ENCODE data around the gene WIPF2. TPM values are rescaled to one million over a fixed set of nuclear protein-coding genes. Genes with fewer than 3 reads are reported as not detected.

The WIPF2 gene
- total and polyA plus RNA-seq, 2 of the 8 experiments (the other 6 are each of a cell fraction or from before 2014, with no cell fraction given) = 6.9 to 25.3 TPM

- TF ChIP-seq, protein P1, sequence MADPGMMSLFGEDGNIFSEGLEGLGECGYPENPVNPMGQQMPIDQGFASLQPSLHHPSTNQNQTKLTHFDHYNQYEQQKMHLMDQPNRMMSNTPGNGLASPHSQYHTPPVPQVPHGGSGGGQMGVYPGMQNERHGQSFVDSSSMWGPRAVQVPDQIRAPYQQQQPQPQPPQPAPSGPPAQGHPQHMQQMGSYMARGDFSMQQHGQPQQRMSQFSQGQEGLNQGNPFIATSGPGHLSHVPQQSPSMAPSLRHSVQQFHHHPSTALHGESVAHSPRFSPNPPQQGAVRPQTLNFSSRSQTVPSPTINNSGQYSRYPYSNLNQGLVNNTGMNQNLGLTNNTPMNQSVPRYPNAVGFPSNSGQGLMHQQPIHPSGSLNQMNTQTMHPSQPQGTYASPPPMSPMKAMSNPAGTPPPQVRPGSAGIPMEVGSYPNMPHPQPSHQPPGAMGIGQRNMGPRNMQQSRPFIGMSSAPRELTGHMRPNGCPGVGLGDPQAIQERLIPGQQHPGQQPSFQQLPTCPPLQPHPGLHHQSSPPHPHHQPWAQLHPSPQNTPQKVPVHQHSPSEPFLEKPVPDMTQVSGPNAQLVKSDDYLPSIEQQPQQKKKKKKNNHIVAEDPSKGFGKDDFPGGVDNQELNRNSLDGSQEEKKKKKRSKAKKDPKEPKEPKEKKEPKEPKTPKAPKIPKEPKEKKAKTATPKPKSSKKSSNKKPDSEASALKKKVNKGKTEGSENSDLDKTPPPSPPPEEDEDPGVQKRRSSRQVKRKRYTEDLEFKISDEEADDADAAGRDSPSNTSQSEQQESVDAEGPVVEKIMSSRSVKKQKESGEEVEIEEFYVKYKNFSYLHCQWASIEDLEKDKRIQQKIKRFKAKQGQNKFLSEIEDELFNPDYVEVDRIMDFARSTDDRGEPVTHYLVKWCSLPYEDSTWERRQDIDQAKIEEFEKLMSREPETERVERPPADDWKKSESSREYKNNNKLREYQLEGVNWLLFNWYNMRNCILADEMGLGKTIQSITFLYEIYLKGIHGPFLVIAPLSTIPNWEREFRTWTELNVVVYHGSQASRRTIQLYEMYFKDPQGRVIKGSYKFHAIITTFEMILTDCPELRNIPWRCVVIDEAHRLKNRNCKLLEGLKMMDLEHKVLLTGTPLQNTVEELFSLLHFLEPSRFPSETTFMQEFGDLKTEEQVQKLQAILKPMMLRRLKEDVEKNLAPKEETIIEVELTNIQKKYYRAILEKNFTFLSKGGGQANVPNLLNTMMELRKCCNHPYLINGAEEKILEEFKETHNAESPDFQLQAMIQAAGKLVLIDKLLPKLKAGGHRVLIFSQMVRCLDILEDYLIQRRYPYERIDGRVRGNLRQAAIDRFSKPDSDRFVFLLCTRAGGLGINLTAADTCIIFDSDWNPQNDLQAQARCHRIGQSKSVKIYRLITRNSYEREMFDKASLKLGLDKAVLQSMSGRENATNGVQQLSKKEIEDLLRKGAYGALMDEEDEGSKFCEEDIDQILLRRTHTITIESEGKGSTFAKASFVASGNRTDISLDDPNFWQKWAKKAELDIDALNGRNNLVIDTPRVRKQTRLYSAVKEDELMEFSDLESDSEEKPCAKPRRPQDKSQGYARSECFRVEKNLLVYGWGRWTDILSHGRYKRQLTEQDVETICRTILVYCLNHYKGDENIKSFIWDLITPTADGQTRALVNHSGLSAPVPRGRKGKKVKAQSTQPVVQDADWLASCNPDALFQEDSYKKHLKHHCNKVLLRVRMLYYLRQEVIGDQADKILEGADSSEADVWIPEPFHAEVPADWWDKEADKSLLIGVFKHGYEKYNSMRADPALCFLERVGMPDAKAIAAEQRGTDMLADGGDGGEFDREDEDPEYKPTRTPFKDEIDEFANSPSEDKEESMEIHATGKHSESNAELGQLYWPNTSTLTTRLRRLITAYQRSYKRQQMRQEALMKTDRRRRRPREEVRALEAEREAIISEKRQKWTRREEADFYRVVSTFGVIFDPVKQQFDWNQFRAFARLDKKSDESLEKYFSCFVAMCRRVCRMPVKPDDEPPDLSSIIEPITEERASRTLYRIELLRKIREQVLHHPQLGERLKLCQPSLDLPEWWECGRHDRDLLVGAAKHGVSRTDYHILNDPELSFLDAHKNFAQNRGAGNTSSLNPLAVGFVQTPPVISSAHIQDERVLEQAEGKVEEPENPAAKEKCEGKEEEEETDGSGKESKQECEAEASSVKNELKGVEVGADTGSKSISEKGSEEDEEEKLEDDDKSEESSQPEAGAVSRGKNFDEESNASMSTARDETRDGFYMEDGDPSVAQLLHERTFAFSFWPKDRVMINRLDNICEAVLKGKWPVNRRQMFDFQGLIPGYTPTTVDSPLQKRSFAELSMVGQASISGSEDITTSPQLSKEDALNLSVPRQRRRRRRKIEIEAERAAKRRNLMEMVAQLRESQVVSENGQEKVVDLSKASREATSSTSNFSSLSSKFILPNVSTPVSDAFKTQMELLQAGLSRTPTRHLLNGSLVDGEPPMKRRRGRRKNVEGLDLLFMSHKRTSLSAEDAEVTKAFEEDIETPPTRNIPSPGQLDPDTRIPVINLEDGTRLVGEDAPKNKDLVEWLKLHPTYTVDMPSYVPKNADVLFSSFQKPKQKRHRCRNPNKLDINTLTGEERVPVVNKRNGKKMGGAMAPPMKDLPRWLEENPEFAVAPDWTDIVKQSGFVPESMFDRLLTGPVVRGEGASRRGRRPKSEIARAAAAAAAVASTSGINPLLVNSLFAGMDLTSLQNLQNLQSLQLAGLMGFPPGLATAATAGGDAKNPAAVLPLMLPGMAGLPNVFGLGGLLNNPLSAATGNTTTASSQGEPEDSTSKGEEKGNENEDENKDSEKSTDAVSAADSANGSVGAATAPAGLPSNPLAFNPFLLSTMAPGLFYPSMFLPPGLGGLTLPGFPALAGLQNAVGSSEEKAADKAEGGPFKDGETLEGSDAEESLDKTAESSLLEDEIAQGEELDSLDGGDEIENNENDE (IDR thresholded peaks at IDR 0.05; ENCODE audit: insufficient replicate concordance, low read length) = no peak
- no peak for TF ChIP-seq HDAC2 (IDR thresholded peaks at IDR 0.05; ENCODE audit: borderline replicate concordance in 1 of 2, low read depth in 2 of 2, low read length in 2 of 2)
- no peak for TF ChIP-seq SIN3A (conservative IDR thresholded peaks at IDR 0.05 in 1 of 2, IDR thresholded peaks at IDR 0.05 in 1 of 2; ENCODE audit: low read depth in 1 of 2, low read length in 2 of 2)
- TF ChIP-seq, protein P2, sequence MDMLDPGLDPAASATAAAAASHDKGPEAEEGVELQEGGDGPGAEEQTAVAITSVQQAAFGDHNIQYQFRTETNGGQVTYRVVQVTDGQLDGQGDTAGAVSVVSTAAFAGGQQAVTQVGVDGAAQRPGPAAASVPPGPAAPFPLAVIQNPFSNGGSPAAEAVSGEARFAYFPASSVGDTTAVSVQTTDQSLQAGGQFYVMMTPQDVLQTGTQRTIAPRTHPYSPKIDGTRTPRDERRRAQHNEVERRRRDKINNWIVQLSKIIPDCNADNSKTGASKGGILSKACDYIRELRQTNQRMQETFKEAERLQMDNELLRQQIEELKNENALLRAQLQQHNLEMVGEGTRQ (IDR thresholded peaks at IDR 0.05; ENCODE audit: low read length) = no peak
- TF ChIP-seq SP4 (IDR thresholded peaks at IDR 0.05; ENCODE audit: low read length) = no peak
- no peak for TF ChIP-seq HDAC6 (IDR thresholded peaks at IDR 0.05; ENCODE audit: low read depth, low read length)
- TF ChIP-seq, protein P3, sequence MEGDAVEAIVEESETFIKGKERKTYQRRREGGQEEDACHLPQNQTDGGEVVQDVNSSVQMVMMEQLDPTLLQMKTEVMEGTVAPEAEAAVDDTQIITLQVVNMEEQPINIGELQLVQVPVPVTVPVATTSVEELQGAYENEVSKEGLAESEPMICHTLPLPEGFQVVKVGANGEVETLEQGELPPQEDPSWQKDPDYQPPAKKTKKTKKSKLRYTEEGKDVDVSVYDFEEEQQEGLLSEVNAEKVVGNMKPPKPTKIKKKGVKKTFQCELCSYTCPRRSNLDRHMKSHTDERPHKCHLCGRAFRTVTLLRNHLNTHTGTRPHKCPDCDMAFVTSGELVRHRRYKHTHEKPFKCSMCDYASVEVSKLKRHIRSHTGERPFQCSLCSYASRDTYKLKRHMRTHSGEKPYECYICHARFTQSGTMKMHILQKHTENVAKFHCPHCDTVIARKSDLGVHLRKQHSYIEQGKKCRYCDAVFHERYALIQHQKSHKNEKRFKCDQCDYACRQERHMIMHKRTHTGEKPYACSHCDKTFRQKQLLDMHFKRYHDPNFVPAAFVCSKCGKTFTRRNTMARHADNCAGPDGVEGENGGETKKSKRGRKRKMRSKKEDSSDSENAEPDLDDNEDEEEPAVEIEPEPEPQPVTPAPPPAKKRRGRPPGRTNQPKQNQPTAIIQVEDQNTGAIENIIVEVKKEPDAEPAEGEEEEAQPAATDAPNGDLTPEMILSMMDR (IDR thresholded peaks at IDR 0.05; ENCODE audit: control extremely low read depth in 1 of 3, insufficient read depth in 1 of 3, low read depth in 1 of 3, low read length in 3 of 3) = no peak
Measured at GRCh38 chr17:40171750-40172149, 47.4 kb upstream of the WIPF2 start (continued).
